Ecto neural progenitor cell (in vitro differentiated cells): ENCODE data around the gene ADIPOR2.

Experiments
- DNase-seq: peaks from one replicate; pipeline ENCODE4 v3.0.0-alpha.2; 2018; ENCODE audit warnings: low spot score

The ADIPOR2 gene

GRCh38 chr12:1773937-1774655 is 83.2 kb downstream of the ADIPOR2 start:
- no peak for DNase-seq

- DNase-seq, result no peak
Observed at GRCh38 chr12:1776170-1776921, 85.5 kb downstream of the ADIPOR2 start.

- no peak for DNase-seq
Observed at GRCh38 chr12:1777798-1778197, 86.9 kb downstream of the ADIPOR2 start.

- no peak for DNase-seq
Observed at GRCh38 chr12:1778911-1779310, 88.0 kb downstream of the ADIPOR2 start.

- DNase-seq, result no peak
Observed at GRCh38 chr12:1779783-1780182, 88.9 kb downstream of the ADIPOR2 start.

DNA sequence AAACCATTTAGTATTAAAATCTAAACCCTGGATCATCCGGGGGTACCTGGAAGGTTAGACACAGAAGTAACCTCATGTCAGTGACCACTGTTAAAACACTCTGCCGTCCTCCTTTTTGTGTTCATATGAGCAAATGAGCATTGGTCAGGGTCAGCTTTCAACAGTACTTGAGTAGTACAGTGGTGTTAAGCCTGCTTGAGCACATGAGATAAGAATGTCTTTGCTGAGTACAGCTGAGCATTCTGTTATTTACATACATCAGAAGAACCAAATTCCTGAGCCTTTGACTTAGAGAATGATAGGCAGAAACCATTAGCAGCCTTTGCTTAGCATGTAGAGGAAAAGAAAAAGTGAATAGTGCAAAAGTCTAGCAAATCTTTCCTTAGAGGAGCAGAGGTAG is 90.9 kb downstream of the ADIPOR2 start:
- DNase-seq, result no peak

DNA sequence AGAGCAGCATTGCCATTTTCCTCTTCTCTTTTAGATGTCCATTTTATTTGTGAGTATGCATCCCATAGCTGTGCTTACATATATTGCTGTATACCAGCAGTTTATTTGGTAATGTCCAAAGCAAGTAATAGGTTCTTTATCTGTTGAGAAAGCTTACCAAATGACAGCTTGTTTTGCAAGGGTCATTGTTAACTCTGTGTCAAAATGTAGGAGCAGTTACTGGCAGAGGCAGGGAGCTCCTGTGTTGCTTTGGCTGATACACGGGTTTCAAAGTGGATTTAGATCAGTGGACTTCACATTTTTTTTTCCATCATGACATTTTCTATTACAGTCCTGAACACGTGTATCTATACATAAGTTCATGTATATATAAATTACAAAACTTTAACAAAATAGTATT is 91.3 kb downstream of the ADIPOR2 start:
- no peak for DNase-seq

GRCh38 chr12:1787714-1788113 is 96.8 kb downstream of the ADIPOR2 start:
- no peak for DNase-seq

- no peak for DNase-seq
Observed at GRCh38 chr12:1790444-1790843, 99.6 kb downstream of the ADIPOR2 start.

GRCh38 chr12:1791104-1791841 is 100.4 kb downstream of the ADIPOR2 start:
- peak; percentile 53 for DNase-seq

GRCh38 chr12:1792406-1792805 is 101.5 kb downstream of the ADIPOR2 start:
- no peak for DNase-seq

DNA sequence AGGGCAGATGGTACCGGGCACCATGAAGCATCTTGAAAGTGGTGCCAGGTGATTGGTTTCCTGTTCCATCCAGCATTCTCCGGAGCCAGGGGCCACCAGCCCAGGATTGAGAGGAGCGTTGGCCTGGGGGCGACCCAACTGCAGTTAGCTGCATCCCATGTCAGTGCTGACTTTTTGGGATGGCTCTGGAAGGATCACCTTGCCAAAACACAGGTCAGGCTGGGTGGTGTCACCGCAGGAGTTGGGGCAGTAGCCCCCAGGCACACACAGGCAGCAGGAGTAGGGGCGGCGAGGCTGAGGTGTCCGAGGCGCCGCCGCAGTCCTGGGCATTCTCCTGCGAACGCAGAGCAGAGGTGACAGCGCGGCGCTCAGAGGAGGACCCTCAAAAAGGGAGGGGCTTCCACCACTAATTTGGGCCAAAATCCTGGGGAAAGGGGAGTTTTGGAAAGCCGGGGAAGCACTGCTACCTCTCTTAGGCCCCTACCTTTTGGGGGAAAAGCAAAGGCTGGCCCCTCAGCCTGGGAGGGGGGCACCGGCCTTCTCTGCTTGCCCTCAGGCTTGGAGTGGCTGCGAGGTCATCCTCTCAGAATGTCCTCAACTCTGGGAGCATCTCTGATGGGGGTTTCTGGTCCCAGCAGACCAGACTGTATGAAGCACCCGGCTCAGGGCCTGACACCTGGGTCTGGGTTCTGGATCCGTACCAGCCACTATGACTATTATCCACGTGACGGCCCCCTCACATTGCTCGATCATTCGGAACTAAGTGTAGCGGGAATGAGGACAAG is 102.7 kb downstream of the ADIPOR2 start:
- peak; percentile 44 for DNase-seq

- peak; percentile 41 for DNase-seq
Observed at GRCh38 chr12:1794440-1795090, 103.7 kb downstream of the ADIPOR2 start.

DNA sequence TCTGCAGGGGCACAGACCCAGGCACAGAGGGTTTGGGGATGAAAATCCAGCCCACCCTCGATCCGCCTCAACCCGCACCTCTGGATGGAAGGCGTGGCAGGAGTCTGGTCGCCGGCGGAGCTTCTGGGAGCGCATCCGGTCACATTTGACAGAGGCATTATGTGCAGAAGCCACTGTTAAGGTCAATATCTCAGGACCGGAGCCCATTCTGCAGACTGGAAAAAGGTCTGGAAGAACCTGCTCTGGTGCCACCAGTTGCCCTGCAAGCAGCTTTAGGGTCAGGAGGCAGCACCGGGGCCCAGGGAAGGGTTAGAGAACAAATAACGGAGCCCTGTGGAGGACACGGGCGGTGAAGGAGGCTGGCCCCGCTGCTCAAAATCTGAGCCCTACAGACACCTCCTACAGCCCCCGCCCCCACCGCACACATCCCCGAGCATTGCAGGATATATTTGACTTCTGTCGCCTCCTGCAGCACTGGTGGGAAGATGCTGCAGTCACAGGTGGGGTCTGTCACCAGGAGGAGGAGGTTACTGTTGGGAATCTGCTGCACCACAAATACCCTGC is 104.4 kb downstream of the ADIPOR2 start:
- DNase-seq, result peak; percentile 55

DNA sequence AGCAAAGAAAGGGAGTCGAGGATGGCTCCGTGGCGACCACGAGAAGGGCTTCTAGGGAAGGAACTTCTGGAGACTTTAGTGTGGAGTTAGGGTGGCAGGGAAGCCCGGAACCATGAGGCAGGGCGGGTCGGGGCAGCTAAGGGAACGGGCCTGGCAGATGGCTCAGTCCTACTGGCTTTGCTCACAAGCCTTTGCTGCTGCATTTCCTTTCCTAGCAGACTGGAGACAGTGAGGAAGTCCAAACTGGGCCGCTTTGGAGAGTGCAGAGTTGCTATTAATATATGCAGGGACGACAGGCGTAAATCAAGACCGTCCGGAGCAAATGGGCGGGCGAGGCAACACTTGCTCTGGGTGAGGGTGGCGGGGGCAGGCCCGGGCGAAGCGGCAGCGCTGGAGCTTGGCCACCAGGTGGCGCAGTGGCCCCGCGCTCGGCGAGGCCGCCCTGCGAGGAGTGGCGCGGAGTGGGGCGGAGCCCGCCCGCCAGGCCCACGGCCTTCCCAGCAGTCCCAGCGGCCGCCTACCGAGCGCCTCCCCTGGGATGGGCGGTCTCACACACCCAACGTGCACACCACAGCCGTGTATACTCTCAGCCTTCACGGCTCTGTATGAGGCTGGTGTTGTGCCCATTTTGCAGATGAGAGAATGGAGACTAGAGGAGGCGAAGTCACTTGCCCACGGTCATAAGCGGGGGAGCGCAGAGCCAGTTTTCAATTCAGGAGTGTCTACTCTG is 105.1 kb downstream of the ADIPOR2 start:
- DNase-seq, result peak; percentile 95

GRCh38 chr12:1796515-1797010 is 105.7 kb downstream of the ADIPOR2 start:
- peak; percentile 55 for DNase-seq

- peak; percentile 59 for DNase-seq
Observed at GRCh38 chr12:1797011-1797901, 106.4 kb downstream of the ADIPOR2 start.

GRCh38 chr12:1797991-1798640 is 107.2 kb downstream of the ADIPOR2 start:
- peak; percentile 54 for DNase-seq

DNA sequence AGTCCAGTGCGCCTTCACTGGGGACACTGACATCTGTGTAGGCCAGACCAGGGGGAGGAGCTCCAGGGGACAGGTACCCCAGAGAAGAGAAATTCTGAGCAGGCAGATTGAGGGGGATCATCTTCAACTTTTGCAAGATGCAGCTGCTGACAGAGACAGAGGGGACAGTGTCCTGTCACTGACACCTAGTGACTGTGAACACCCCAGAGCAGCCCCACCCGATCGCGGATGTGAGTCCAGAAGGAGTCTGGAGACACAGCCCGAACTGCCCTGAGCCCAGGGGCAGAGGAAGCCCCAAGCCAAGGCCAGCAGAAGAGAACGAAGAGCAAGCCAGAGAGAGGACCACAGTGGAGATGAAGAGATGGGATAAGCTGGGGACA is 107.8 kb downstream of the ADIPOR2 start:
- peak; percentile 52 for DNase-seq
